B cell (primary cell): ENCODE data around the gene XPO6. TPM values are rescaled to one million over a fixed set of nuclear protein-coding genes. Genes with fewer than 3 reads are reported as not detected.

ENCODE experiments used
- ATAC-seq: fragments of 200-7000 bp; cut with Tn5 transposase; one replicate; pipeline ENCODE4 v1.10.0; 2021; ENCODE audit warnings: low read depth, mild to moderate bottlenecking, moderate number of reproducible peaks, moderate library complexity
- CTCF ChIA-PET: fragments of 350-600 bp; sonication (Branson Sonifier 250); formaldehyde crosslinking; loops from one replicate; lab custom pipeline; 2021; ENCODE audit warnings: antibody characterized with exemption, inconsistent platforms; lab: Charles Lee
- POLR2A ChIA-PET: fragments of 350-600 bp; sonication (Branson Sonifier 250); formaldehyde crosslinking; loops from one replicate; lab custom pipeline; 2021; ENCODE audit warnings: antibody characterized with exemption; lab: Charles Lee
- DNase-seq: peaks from one replicate; pipeline ENCODE4 v3.0.0; 2013
- H2AFZ ChIP-seq: 2 replicates; pipeline ENCODE4 v1.6.1; 2012; ENCODE audit warnings: mild to moderate bottlenecking, low read depth, low read length; ENCODE audit not compliant: insufficient read depth, poor library complexity, severe bottlenecking
- H3K27ac ChIP-seq, 2 donors: 1 replicate in 1 of 2; 2 replicates in 1 of 2; pipeline ENCODE4 v1.5.1; 2012 to 2013; ENCODE audit warnings: low read length in 2 of 2, mild to moderate bottlenecking in 2 of 2, moderate library complexity in 1 of 2
- H3K27me3 ChIP-seq, 4 experiments: fragments of 200-600 bp in 1 of 4; sonication (generic) in 1 of 4; replicated peaks in 1 of 4; 1 replicate in 2 of 4; 2 replicates in 2 of 4; pipeline versions ENCODE4 v1.6.1 to v1.7.0; 2013 to 2016; ENCODE audit warnings: low read length in 3 of 4, mild to moderate bottlenecking in 2 of 4, mixed read lengths in 1 of 4, moderate library complexity in 1 of 4; ENCODE audit not compliant: insufficient read depth in 4 of 4, control insufficient read depth in 3 of 4; ENCODE audit errors: control extremely low read depth in 1 of 4
- H3K36me3 ChIP-seq, 2 experiments: replicated peaks in 1 of 2; 1 replicate in 1 of 2; 2 replicates in 1 of 2; pipeline versions ENCODE4 v1.6.1 to v1.7.1; 2013; ENCODE audit warnings: low read length in 1 of 2; ENCODE audit not compliant: insufficient read depth in 2 of 2, control insufficient read depth in 1 of 2; ENCODE audit errors: control extremely low read depth in 1 of 2, extremely low read depth in 1 of 2
- H3K4me1 ChIP-seq, 2 donors: fragments of 200-600 bp in 1 of 2; sonication (generic) in 1 of 2; 1 replicate in 1 of 2; 2 replicates in 1 of 2; pipeline versions ENCODE4 v1.5.1 to v1.6.1; 2013 to 2017; ENCODE audit warnings: low read length in 2 of 2; ENCODE audit not compliant: control insufficient read depth in 2 of 2, insufficient read depth in 2 of 2
- H3K4me2 ChIP-seq: replicated peaks from 2 replicates; pipeline ENCODE3; 2012; ENCODE audit warnings: mild to moderate bottlenecking, low read depth, low read length; ENCODE audit not compliant: poor library complexity, severe bottlenecking
- H3K4me3 ChIP-seq, 5 experiments: fragments of 200-600 bp in 1 of 5; sonication (generic) in 1 of 5; 1 replicate in 3 of 5; 2 replicates in 2 of 5; pipeline versions ENCODE4 v1.5.1 to v1.7.0; 2011 to 2016; ENCODE audit warnings: low read length in 4 of 5, mild to moderate bottlenecking in 4 of 5, low read depth in 2 of 5, control low read depth in 1 of 5, moderate library complexity in 1 of 5; ENCODE audit not compliant: insufficient read depth in 1 of 5; ENCODE audit errors: control extremely low read depth in 1 of 5, extremely low read depth in 1 of 5
- H3K79me2 ChIP-seq: fragments of 200-600 bp; sonication (generic); one replicate; pipeline ENCODE4 v1.6.0; 2016; ENCODE audit warnings: low read length; ENCODE audit not compliant: control insufficient read depth, insufficient read depth
- H3K9ac ChIP-seq: fragments of 200-600 bp; sonication (generic); 2 replicates; pipeline ENCODE4 v1.6.1; 2017; ENCODE audit warnings: mild to moderate bottlenecking, low read length, moderate library complexity
- H3K9me3 ChIP-seq, 3 donors: one replicate each; pipeline versions ENCODE4 v1.6.1 to v1.7.1; 2013; ENCODE audit warnings: low read length in 2 of 3; ENCODE audit not compliant: control insufficient read depth in 2 of 3, insufficient read depth in 1 of 3; ENCODE audit errors: control extremely low read depth in 1 of 3
- H4K20me1 ChIP-seq: 2 replicates; pipeline ENCODE4 v1.6.0; 2012; ENCODE audit warnings: mild to moderate bottlenecking, low read length; ENCODE audit not compliant: insufficient read depth, control insufficient read depth, poor library complexity, severe bottlenecking
- H3K27ac Mint-ChIP-seq: one replicate; pipeline ENCODE4 v1.8.0; 2021; ENCODE audit warnings: mixed read lengths
- H3K27me3 Mint-ChIP-seq: one replicate; pipeline ENCODE4 v1.8.0; 2021; ENCODE audit warnings: mixed read lengths
- H3K4me1 Mint-ChIP-seq: one replicate; pipeline ENCODE4 v1.8.0; 2021; ENCODE audit warnings: mixed read lengths
- H3K4me3 Mint-ChIP-seq: one replicate; pipeline ENCODE4 v1.8.0; 2021; ENCODE audit warnings: mixed read lengths
- H3K9me3 Mint-ChIP-seq: one replicate; pipeline ENCODE4 v1.8.0; 2022; ENCODE audit warnings: mixed read lengths; ENCODE audit not compliant: insufficient read depth
- CTCF ChIP-seq: fragments of 200-600 bp; IDR thresholded peaks from one replicate; pipeline ENCODE4 v1.8.0; 2022; ENCODE audit warnings: antibody characterized with exemption, mild to moderate bottlenecking
- EZH2 ChIP-seq: IDR thresholded peaks from 2 replicates; pipeline ENCODE4 v1.6.1; 2012; ENCODE audit warnings: borderline replicate concordance, low read depth, mild to moderate bottlenecking, moderate library complexity, low read length; ENCODE audit not compliant: insufficient read depth, poor library complexity, severe bottlenecking
- WGBS: methylation state at CpG from one replicate; pipeline ENCODE4 v1.1.5; 2013; ENCODE audit warnings: missing lambda C conversion rate; ENCODE audit not compliant: insufficient coverage; 5-methylcytosine and 5-hydroxymethylcytosine counted together
- intact Hi-C: fragments of 100-400 bp; cut with micrococcal nuclease; formaldehyde crosslinking; loops from one replicate; pipeline ENCODE4 v1.10.0; 2022
- polyA plus RNA-seq: library from polyadenylated mRNA; depleted of rRNA; stranded (reverse); fragments of >200 nt; gene quantifications from 2 replicates; pipeline ENCODE4 v1.2.3, GENCODE V29; 2012
- total RNA-seq, 2 donors: library from RNA; stranded (reverse); fragments of 120-200 nt in 1 of 2; gene quantifications; 1 replicate in 1 of 2; 2 replicates in 1 of 2; pipeline versions ENCODE4 v1.2.3 to v1.2.4, GENCODE V29; 2013 to 2022

The XPO6 gene
- total and polyA plus RNA-seq, 2 donors (not counting 1 experiment from before 2014, with no cell fraction given), result 259 to 303 TPM

GRCh38 chr16:28092721-28093384, 118.9 kb downstream of the XPO6 start:
- H3K27ac Mint-ChIP-seq, result no peak overlapping the region
- WGBS, result 94% methylated on average over 13 of the region's 17 CpGs
- Histone ChIP-seq H3K9ac (no peak overlapping the region), H3K27ac (no peak overlapping the region), H3K4me3 (no peak overlapping the region), H3K9me3 (no peaks in the 10 kb centered on the region), H4K20me1 (peaks cover 20% of the 10 kb centered on the region), H3K36me3 (peaks cover 0 to 9% of the 10 kb centered on the region in 2 experiments), H3K4me1 (no peaks in the 10 kb centered on the region), H3K79me2 (no peaks in the 10 kb centered on the region), H2AFZ (no peak overlapping the region), H3K4me2 (no peak overlapping the region), H3K27me3 (no peaks in the 10 kb centered on the region)
- ATAC-seq, result no peak
- intact Hi-C loops, result no loop called here
- no peaks in the 10 kb centered on the region for H3K9me3 Mint-ChIP-seq
- H3K27me3 Mint-ChIP-seq, result no peaks in the 10 kb centered on the region
- H3K4me1 Mint-ChIP-seq, result peaks cover 2% of the 10 kb centered on the region
- DNase-seq, result no peak
- no peak overlapping the region for H3K4me3 Mint-ChIP-seq
- POLR2A ChIA-PET, result interaction anchor here (0.7 kb wide), 1 partner anchor 46 kb away, joined by 10 read pairs; no protein-coding TSS in a partner anchor
- CTCF ChIA-PET, result no interaction called here
- TF ChIP-seq CTCF (no peak), EZH2 (no peak)

- WGBS, result 96% methylated on average over 12 of the region's 12 CpGs
These were observed 120.1 kb downstream of the XPO6 start for GRCh38 chr16:28091656-28092055.

More at GRCh38 chr16:28091656-28092055, 120.1 kb downstream of the XPO6 start:
- Histone ChIP-seq H3K4me2 (no peak overlapping the region), H2AFZ (no peak overlapping the region), H3K4me3 (no peak overlapping the region), H3K79me2 (no peaks in the 10 kb centered on the region), H3K27me3 (no peaks in the 10 kb centered on the region), H3K36me3 (peaks cover 0 to under 1% of the 10 kb centered on the region in 2 experiments), H3K4me1 (no peaks in the 10 kb centered on the region), H4K20me1 (peaks cover 8% of the 10 kb centered on the region), H3K27ac (no peak overlapping the region), H3K9me3 (no peaks in the 10 kb centered on the region), H3K9ac (no peak overlapping the region)
- peaks cover 2% of the 10 kb centered on the region for H3K4me1 Mint-ChIP-seq
- intact Hi-C loops, result no loop called here
- H3K27ac Mint-ChIP-seq, result no peak overlapping the region
- no peak for TF ChIP-seq EZH2
- no peak for TF ChIP-seq CTCF
- DNase-seq (no peak), ATAC-seq (no peak)
- H3K9me3 Mint-ChIP-seq, result no peaks in the 10 kb centered on the region
- ChIA-PET POLR2A (no interaction called here), CTCF (no interaction called here)
- H3K27me3 Mint-ChIP-seq, result no peaks in the 10 kb centered on the region
- no peak overlapping the region for H3K4me3 Mint-ChIP-seq
